ENCODE data around the gene MRPL4. TPM values are rescaled to one million over a fixed set of nuclear protein-coding genes. Genes with fewer than 3 reads are reported as not detected.
"Not testable (repeated sequence)": the region's sequence is repeated elsewhere in the genome, so short reads cannot be mapped to it uniquely, and the experiment has no call there.

Gene MRPL4
- total RNA-seq, 3 donors from 2014 or later (not counting 1 experiment from before 2014, with no cell fraction given), result 34.5 to 41.6 (median 40.2) TPM

DNA sequence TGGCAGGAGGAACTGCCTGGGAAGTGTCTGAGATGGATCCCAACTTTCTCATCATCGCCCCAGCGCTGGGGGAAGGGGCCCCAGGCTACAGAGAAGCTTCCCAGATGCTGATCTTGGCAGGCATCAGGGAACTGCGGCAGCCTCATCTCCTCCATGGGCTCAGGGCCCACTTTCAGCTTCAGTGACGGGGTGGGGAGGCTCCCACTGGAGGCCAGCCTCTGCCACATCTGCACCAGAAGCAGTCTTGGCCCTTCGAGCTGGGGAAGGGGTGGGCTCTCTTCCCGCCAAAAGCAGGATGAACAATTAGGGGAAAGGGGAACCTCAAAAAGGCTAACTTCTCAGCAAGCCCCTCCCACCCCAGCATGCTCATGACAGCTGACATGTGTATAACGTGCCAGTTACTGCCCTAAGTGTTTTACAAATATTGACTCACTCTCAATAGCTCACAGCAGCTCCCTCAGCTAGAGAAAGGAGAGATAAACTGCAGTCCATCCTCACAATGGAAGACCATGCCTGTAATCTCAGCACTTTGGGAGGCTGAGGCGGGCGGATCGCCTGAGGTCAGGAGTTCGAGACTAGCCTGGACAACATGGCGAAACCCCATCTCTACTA, 13.7 kb upstream of the MRPL4 start:
- TF ChIP-seq, protein P1, sequence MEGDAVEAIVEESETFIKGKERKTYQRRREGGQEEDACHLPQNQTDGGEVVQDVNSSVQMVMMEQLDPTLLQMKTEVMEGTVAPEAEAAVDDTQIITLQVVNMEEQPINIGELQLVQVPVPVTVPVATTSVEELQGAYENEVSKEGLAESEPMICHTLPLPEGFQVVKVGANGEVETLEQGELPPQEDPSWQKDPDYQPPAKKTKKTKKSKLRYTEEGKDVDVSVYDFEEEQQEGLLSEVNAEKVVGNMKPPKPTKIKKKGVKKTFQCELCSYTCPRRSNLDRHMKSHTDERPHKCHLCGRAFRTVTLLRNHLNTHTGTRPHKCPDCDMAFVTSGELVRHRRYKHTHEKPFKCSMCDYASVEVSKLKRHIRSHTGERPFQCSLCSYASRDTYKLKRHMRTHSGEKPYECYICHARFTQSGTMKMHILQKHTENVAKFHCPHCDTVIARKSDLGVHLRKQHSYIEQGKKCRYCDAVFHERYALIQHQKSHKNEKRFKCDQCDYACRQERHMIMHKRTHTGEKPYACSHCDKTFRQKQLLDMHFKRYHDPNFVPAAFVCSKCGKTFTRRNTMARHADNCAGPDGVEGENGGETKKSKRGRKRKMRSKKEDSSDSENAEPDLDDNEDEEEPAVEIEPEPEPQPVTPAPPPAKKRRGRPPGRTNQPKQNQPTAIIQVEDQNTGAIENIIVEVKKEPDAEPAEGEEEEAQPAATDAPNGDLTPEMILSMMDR (IDR thresholded peaks at IDR 0.05), result no peak

DNA sequence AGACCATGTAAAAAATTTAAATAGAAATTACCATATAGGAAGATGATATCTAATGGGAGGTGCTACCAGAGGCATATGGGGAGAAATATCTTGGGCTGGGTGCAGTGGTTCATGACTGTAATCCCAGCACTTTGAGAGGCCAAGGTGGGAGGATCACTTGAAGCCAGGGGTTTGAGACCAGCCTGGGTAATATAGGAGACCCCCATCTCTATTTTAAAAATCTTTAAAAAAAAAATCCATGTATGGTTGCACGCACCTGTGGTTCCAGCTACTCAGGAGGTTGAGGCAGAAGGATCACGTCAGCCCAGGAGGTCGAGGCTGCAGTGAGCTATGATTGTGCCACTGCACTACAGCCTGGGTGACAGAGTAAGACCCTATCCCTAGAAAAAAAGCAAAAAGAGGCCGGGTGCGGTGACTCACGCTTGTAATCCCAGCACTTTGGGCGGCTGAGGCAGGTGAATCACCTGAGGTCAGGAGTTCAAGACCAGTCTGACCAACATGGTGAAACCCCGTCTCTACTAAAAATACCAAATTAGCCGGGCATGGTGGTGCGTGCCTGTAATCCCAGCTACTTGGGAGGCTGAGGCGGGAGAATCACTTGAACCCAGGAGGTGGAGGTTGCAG, 10.1 kb upstream of the MRPL4 start:
- WGBS (ENCODE audit: insufficient coverage), result 93% methylated on average over 11 of the region's 11 CpGs
- H3K27me3 ChIP-seq (ENCODE audit: control insufficient read depth, insufficient read depth, low read length); H3K4me1 ChIP-seq (ENCODE audit: control insufficient read depth, insufficient read depth, low read length); DNase-seq; H3K4me3 ChIP-seq (ENCODE audit: low read length); H3K27ac Mint-ChIP-seq; H3K4me3 Mint-ChIP-seq; H3K36me3 ChIP-seq (ENCODE audit: control insufficient read depth, insufficient read depth, low read length); ATAC-seq; H3K27me3 Mint-ChIP-seq (ENCODE audit: low read depth in 2 of 2); H3K36me3 Mint-ChIP-seq; H3K9me3 Mint-ChIP-seq; H3K9me3 ChIP-seq (ENCODE audit: control insufficient read depth, insufficient read depth, low read length); H3K27ac ChIP-seq (ENCODE audit: low read length); H3K4me1 Mint-ChIP-seq; intact Hi-C loops (cut with micrococcal nuclease): not testable (repeated sequence)

More for the DNA sequence above, 13.7 kb upstream of the MRPL4 start:
- no peak overlapping the region for H3K27ac ChIP-seq (ENCODE audit: low read length)
- Mint-ChIP-seq H3K27me3 (ENCODE audit: low read depth in 2 of 2) (no peaks in the 10 kb centered on the region), H3K4me1 (peaks cover 10 to 18% of the 10 kb centered on the region in 2 donors), H3K9me3 (no peaks in the 10 kb centered on the region), H3K27ac (peak overlapping the region; percentile 69 to 76), H3K36me3 (no peaks in the 10 kb centered on the region), H3K4me3 (peak overlapping the region; percentile 9)
- H3K4me3 ChIP-seq (ENCODE audit: low read length), result no peak overlapping the region
- ATAC-seq (no peak), DNase-seq (no peak)
- no peaks in the 10 kb centered on the region for H3K36me3 ChIP-seq (ENCODE audit: control insufficient read depth, insufficient read depth, low read length)
- peaks cover 30% of the 10 kb centered on the region for H3K4me1 ChIP-seq (ENCODE audit: control insufficient read depth, insufficient read depth, low read length)
- 83% methylated on average over 12 of the region's 12 CpGs for WGBS (ENCODE audit: insufficient coverage)
- no peaks in the 10 kb centered on the region for H3K27me3 ChIP-seq (ENCODE audit: control insufficient read depth, insufficient read depth, low read length)
- H3K9me3 ChIP-seq (ENCODE audit: control insufficient read depth, insufficient read depth, low read length), result no peaks in the 10 kb centered on the region
- intact Hi-C loops (cut with micrococcal nuclease), result no loop called here

DNA sequence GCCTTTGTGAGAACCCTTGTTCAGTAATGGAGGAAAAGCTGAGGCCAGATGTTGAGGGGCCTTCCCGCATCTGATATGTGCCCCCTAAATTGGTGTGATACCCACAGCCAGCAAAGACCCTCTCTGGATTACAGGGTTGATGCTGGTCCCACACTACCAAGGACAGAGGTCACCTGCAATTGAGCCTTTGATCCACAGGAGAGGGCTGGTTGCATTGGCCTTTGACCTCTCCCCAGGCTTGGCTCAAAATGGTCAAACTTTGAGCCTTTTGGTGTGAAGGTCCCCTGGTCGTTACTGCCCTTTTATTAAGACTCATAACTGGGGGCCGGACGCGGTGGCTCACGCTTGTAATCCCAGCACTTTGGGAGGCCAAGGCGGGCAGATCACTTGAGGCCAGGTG, 8.4 kb upstream of the MRPL4 start:
- intact Hi-C loops (cut with micrococcal nuclease), result no loop called here
- H3K4me1 ChIP-seq (ENCODE audit: control insufficient read depth, insufficient read depth, low read length), result no peaks in the 10 kb centered on the region
- Mint-ChIP-seq H3K9me3 (no peaks in the 10 kb centered on the region), H3K4me1 (peaks cover 0 to 3% of the 10 kb centered on the region in 2 donors), H3K27ac (no peak overlapping the region), H3K36me3 (no peaks in the 10 kb centered on the region), H3K27me3 (ENCODE audit: low read depth in 2 of 2) (no peaks in the 10 kb centered on the region), H3K4me3 (no peak overlapping the region)
- TF ChIP-seq, protein P1 (IDR thresholded peaks at IDR 0.05), result no peak
- no peak overlapping the region for H3K27ac ChIP-seq (ENCODE audit: low read length)
- no peak overlapping the region for H3K4me3 ChIP-seq (ENCODE audit: low read length)
- DNase-seq (no peak), ATAC-seq (no peak)
- no peaks in the 10 kb centered on the region for H3K36me3 ChIP-seq (ENCODE audit: control insufficient read depth, insufficient read depth, low read length)
- no peaks in the 10 kb centered on the region for H3K27me3 ChIP-seq (ENCODE audit: control insufficient read depth, insufficient read depth, low read length)
- 97% methylated on average over 7 of the region's 7 CpGs for WGBS (ENCODE audit: insufficient coverage)
- no peaks in the 10 kb centered on the region for H3K9me3 ChIP-seq (ENCODE audit: control insufficient read depth, insufficient read depth, low read length)

DNA sequence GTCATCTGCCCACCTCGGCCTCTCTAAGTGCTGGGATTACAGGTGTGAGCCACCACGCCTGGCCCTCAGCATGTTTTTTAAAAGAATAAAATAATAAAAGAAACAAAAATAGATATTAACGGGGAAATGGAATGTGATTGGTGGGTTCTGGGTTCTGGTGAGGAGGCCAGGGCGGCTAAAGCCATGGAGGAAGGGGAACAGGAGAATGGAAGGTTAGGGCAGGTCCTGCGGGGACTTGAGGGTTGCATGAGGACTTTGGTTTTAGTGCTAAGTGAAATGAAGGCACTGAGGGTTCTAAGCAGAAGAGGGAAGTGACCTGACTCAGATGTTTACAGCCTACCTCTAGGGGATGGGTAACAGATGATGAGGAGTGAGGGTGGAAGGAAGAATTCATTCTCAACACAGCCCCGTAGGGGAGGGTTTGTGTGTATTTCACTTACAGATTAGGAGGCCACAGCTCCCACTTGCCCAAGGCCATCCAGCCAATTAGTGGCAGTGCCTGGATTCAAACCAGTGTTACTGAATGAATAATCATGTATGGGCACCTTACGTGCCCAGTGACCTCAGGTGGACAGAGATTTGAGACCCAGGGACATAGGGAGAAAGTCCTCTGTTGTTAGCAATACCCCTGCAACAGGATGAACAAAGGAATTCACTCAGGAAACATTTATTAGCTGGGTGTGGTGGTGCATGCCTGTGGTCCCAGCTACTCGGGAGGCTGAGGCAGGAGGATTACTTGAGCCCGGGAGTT, 6.7 kb upstream of the MRPL4 start:
- TF ChIP-seq, protein P1 (IDR thresholded peaks at IDR 0.05), result no peak
- DNase-seq (no peak), ATAC-seq (no peak)
- no peaks in the 10 kb centered on the region for H3K36me3 ChIP-seq (ENCODE audit: control insufficient read depth, insufficient read depth, low read length)
- intact Hi-C loops (cut with micrococcal nuclease), result no loop called here
- no peaks in the 10 kb centered on the region for H3K9me3 Mint-ChIP-seq
- no peak overlapping the region for H3K4me3 Mint-ChIP-seq
- H3K9me3 ChIP-seq (ENCODE audit: control insufficient read depth, insufficient read depth, low read length), result no peaks in the 10 kb centered on the region
- no peaks in the 10 kb centered on the region for H3K27me3 Mint-ChIP-seq (ENCODE audit: low read depth in 2 of 2)
- no peaks in the 10 kb centered on the region for H3K27me3 ChIP-seq (ENCODE audit: control insufficient read depth, insufficient read depth, low read length)
- H3K27ac ChIP-seq (ENCODE audit: low read length), result no peak overlapping the region
- no peaks in the 10 kb centered on the region for H3K36me3 Mint-ChIP-seq
- H3K27ac Mint-ChIP-seq, result no peak overlapping the region
- WGBS (ENCODE audit: insufficient coverage), result 68% methylated on average over 8 of the region's 9 CpGs
- no peak overlapping the region for H3K4me3 ChIP-seq (ENCODE audit: low read length)
- H3K4me1 Mint-ChIP-seq, result peaks cover 0 to 4% of the 10 kb centered on the region in 2 donors
- H3K4me1 ChIP-seq (ENCODE audit: control insufficient read depth, insufficient read depth, low read length), result peaks cover 5% of the 10 kb centered on the region
